Uterus (tissue), 4 donors: ENCODE results near the gene ACKR4. TPM values are rescaled to one million over a fixed set of nuclear protein-coding genes. Genes with fewer than 3 reads are reported as not detected.

Experiments used
- DNase-seq, 2 donors: peaks; one replicate each; pipeline ENCODE4 v3.0.0-alpha.2; 2019 to 2020
- H3K27ac ChIP-seq, 2 donors: fragments of 200-600 bp; sonication (generic); 1 replicate in 1 of 2; 2 replicates in 1 of 2; pipeline ENCODE4 v1.5.1; 2016 to 2018
- H3K27me3 ChIP-seq, 2 donors: fragments of 200-600 bp; sonication (generic); one replicate each; pipeline ENCODE4 v1.5.1; 2018 to 2019; ENCODE audit warnings: control low read depth in 1 of 2
- H3K36me3 ChIP-seq, 2 donors: fragments of 200-600 bp; sonication (generic); one replicate each; pipeline ENCODE4 v1.5.1; 2019; ENCODE audit warnings: control low read depth in 1 of 2
- H3K4me1 ChIP-seq, 2 donors: fragments of 200-600 bp; sonication (generic); one replicate each; pipeline ENCODE4 v1.5.1; 2018 to 2019; ENCODE audit warnings: control low read depth in 1 of 2
- H3K4me3 ChIP-seq, 2 donors: fragments of 200-600 bp; sonication (generic); 1 replicate in 1 of 2; 2 replicates in 1 of 2; pipeline ENCODE4 v1.5.1; 2018 to 2019; ENCODE audit warnings: mild to moderate bottlenecking in 1 of 2
- H3K9me3 ChIP-seq, 2 donors: fragments of 200-600 bp; sonication (generic); one replicate each; pipeline ENCODE4 v1.5.1; 2019; ENCODE audit warnings: control low read depth in 1 of 2
- POLR2A ChIP-seq, 2 donors: fragments of 450-650 bp; IDR thresholded peaks; one replicate each; pipeline ENCODE4 v1.6.1; 2016; ENCODE audit warnings: antibody characterized with exemption in 2 of 2, mild to moderate bottlenecking in 1 of 2, moderate library complexity in 1 of 2
- intact Hi-C: fragments of 100-400 bp; cut with DNase I; formaldehyde crosslinking; loops from one replicate; pipeline ENCODE4 v1.15.1; 2023; ENCODE audit warnings: low total_unique reads
- total RNA-seq, 4 donors: library from RNA; depleted of rRNA in 3 of 4; stranded (reverse); fragments of >200 nt in 3 of 4; gene quantifications; one replicate each; pipeline versions ENCODE4 v1.1.0 to v1.2.4, GENCODE V29; 2014 to 2023
- TF ChIP-seq, protein P1 (sequence below), 4 experiments: fragments of 200-600 bp in 2 of 4; fragments of 450-650 bp in 2 of 4; sonication (generic) in 2 of 4; IDR thresholded peaks; one replicate each; pipeline ENCODE4 v1.5.1; 2016 to 2019; ENCODE audit warnings: antibody characterized with exemption in 4 of 4, mild to moderate bottlenecking in 2 of 4, moderate library complexity in 1 of 4
- donor health status: DM: yes; HTN: yes; CAD: no.

Gene ACKR4
- total RNA-seq, result 1 to 10 TPM; 2.0 to 4.7 (median 4.4) TPM

DNA sequence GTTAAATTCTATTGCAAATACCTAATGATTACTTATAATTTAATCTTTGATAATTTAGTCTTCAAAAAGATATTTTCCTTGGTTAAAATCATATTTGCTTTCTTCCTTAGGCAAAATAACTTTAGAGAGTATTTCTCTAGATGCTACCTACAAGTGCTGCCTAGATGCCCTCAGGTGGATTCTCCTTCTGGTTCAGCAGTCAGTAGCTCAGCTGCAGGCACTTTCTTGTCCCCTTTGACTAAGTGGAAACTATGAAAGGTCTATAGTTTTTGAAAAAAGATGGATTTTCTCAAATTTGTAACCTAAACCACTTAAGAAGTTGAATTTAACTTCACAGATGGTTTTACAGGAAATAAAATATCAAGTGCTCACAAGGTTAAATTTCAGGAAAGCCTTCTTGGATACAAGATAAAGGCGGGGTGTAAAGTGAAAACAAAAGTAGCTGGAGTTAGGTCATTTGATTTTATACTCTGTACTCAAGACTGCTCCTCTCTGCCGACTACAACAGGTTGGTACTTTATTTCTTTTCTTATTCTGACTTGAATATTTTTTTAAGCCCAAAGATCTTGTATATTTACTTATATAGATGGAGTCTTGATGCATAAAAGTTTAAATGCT is at the start of gene ACKR4:
ACKR4 (plus strand) TSS at position 455 of the 618 bp plus-strand sequence. CDS start 3,128 bp downstream, outside the sequence.
- no peak for DNase-seq
- Histone ChIP-seq H3K27ac (peak within 1 kb of the TSS; percentile 51 to 54), H3K27me3 (no peaks in the 10 kb centered on the region), H3K36me3 (no peaks in the 10 kb centered on the region), H3K4me3 (peak within 1 kb of the TSS; percentile 3 to 19), H3K9me3 (no peaks in the 10 kb centered on the region), H3K4me1 (peaks cover 0 to 5% of the 10 kb centered on the region in 2 donors)
- intact Hi-C loops, result no loop called here
- no peak for TF ChIP-seq POLR2A (IDR thresholded peaks at IDR 0.05)
- TF ChIP-seq, protein P1, sequence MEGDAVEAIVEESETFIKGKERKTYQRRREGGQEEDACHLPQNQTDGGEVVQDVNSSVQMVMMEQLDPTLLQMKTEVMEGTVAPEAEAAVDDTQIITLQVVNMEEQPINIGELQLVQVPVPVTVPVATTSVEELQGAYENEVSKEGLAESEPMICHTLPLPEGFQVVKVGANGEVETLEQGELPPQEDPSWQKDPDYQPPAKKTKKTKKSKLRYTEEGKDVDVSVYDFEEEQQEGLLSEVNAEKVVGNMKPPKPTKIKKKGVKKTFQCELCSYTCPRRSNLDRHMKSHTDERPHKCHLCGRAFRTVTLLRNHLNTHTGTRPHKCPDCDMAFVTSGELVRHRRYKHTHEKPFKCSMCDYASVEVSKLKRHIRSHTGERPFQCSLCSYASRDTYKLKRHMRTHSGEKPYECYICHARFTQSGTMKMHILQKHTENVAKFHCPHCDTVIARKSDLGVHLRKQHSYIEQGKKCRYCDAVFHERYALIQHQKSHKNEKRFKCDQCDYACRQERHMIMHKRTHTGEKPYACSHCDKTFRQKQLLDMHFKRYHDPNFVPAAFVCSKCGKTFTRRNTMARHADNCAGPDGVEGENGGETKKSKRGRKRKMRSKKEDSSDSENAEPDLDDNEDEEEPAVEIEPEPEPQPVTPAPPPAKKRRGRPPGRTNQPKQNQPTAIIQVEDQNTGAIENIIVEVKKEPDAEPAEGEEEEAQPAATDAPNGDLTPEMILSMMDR (IDR thresholded peaks at IDR 0.05), result no peak

DNA sequence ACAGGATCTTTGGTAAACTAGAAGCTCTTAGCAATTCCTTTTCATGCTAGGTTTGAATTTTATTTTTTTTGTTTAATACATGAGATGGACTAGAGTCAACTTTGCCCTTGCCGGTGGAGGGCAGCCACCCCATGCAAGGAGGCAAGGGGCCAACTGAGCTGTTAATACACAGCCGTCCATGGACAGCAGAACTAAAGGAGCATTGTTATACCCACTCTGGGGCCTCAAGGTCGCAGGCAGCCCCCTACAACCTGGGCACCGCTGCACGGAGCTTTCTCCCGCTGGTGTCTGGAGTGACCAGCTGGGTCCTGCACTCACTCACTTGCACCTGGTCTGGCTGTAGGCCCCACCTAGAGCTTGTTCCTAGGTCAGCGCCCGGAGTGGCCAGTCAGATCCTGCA is 47.9 kb upstream of the ACKR4 start:
- TF ChIP-seq, protein P1 (IDR thresholded peaks at IDR 0.05), result no peak
- no peak for TF ChIP-seq POLR2A (IDR thresholded peaks at IDR 0.05)
- no peaks in the 10 kb centered on the region for H3K9me3 ChIP-seq
- intact Hi-C loops, result no loop called here
- peaks cover 0 to 8% of the 10 kb centered on the region in 2 donors for H3K4me1 ChIP-seq
- no peak for DNase-seq
- no peak overlapping the region for H3K27ac ChIP-seq
- no peaks in the 10 kb centered on the region for H3K27me3 ChIP-seq
- H3K36me3 ChIP-seq, result no peaks in the 10 kb centered on the region
- H3K4me3 ChIP-seq, result no peak overlapping the region

DNA sequence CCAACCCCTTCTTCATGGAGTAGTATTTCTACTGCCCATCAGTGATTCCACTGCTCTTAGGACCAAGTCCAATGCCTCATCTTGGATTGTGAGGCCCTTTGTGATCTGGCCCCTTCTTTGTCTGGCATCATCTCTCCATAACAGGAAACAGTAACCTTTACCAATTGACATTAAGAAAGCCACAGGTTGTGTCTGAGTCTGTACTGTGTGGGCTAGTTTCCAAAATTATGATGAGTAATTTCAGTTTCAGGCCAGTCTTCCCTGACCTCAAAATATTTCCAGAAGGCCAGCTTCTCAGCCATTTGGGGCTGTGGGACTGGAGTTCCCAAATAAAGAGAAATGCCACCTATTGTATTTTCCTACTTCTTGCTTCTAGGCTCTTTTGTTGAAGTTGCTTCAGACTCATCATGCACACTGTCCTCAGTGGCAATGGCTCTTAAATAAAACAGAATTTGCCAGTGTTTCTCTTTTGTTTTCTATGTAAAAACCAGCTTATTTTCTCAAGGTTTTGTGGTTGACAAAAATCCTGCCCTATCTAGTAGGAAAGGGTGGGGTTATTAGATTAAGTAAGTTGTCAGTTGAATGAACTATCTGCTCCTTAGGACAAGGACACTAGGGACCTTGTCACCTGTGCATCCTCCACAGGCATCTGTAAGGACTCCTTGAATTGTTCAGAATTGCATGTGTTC is 47.0 kb upstream of the ACKR4 start:
- H3K4me3 ChIP-seq, result no peak overlapping the region
- no peak for TF ChIP-seq POLR2A (IDR thresholded peaks at IDR 0.05)
- TF ChIP-seq, protein P1 (IDR thresholded peaks at IDR 0.05), result no peak
- DNase-seq, result no peak
- H3K36me3 ChIP-seq, result no peaks in the 10 kb centered on the region
- peaks cover 0 to 8% of the 10 kb centered on the region in 2 donors for H3K4me1 ChIP-seq
- peak overlapping the region; percentile 35 to 43 for H3K27ac ChIP-seq
- intact Hi-C loops, result no loop called here
- H3K27me3 ChIP-seq, result no peaks in the 10 kb centered on the region
- H3K9me3 ChIP-seq, result no peaks in the 10 kb centered on the region

DNA sequence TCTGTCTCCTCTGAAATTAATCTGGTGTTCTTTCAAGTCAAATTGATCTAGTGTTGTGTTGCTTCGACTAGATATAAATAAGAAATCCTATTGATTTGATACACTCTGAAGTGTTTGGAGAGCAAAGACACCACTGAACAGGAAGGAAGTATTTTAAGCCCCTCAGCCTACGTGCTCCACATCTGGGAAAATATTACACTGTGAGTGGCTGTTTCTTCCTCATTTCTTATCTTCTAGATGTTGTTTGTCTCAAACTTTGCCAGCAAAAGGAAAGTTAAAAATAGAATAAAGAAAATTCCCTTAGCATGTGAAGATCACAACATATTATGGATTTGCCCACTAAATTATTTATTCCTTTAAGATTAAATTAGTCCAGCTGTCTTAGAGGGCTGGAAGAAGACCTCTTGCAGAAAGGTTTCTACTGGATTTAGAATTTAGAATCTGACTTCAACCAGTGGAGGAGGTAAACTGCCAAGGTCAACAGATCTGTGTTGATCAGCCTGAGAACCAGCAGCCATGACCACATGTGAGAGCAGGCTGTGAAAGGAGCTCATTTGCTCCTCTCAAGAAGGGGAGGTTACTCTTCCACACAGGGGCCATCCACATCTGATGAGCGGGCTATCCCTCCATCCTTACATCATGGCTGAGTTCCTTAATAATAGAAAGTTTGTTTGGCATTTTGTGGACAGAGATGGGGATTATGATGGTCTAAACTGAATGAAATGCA is 46.3 kb upstream of the ACKR4 start:
- TF ChIP-seq, protein P1 (IDR thresholded peaks at IDR 0.05), result no peak

DNA sequence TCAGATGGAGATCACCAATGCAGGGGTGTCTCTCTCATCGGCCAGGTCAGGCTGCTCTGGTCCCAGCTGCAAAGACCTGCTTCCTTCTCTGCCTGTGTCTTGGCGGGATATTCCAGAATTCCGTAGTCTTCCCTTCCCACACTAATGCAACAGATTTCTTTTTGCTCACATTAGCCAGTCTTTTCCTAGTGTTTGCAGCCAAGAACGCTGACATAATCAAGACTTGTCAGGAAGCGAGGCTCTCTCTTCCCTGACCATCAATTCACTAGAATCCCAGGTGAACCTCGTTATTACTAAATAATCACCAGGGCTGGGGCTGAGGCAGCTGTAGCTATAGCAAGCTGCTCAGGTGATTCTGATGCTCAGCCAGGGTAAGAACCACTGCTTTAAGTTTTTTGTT is 43.2 kb upstream of the ACKR4 start:
- Histone ChIP-seq H3K27ac (peak overlapping the region; percentile 48 to 72), H3K9me3 (no peaks in the 10 kb centered on the region), H3K36me3 (no peaks in the 10 kb centered on the region), H3K4me3 (no peak overlapping the region), H3K4me1 (peaks cover 0 to 8% of the 10 kb centered on the region in 2 donors), H3K27me3 (no peaks in the 10 kb centered on the region)
- no peak for DNase-seq
- TF ChIP-seq POLR2A (IDR thresholded peaks at IDR 0.05), result no peak
- TF ChIP-seq, protein P1 (IDR thresholded peaks at IDR 0.05), result no peak
- intact Hi-C loops, result no loop called here

More for the DNA sequence above, 46.3 kb upstream of the ACKR4 start:
- DNase-seq, result no peak
- peaks cover 0 to 8% of the 10 kb centered on the region in 2 donors for H3K4me1 ChIP-seq
- no peaks in the 10 kb centered on the region for H3K9me3 ChIP-seq
- H3K36me3 ChIP-seq, result no peaks in the 10 kb centered on the region
- H3K27ac ChIP-seq, result peak overlapping the region; percentile 35 to 43
- intact Hi-C loops, result no loop called here
- H3K27me3 ChIP-seq, result no peaks in the 10 kb centered on the region
- H3K4me3 ChIP-seq, result no peak overlapping the region
